K562 (cell line): ENCODE results near the gene TNIK.

ENCODE experiments used
- HDAC2 ChIP-seq: fragments of 450-650 bp; IDR thresholded peaks from 2 replicates; pipeline ENCODE4 v1.6.1; 2016; ENCODE audit warnings: mild to moderate bottlenecking
- HDAC6 ChIP-seq: IDR thresholded peaks from 2 replicates; pipeline ENCODE4 v1.6.1; 2012; ENCODE audit warnings: low read depth, mild to moderate bottlenecking, control low read depth, inconsistent platforms, low read length, moderate library complexity
- POLR2A ChIP-seq: fragments of 450-650 bp; conservative IDR thresholded peaks from 2 replicates; pipeline ENCODE4 v1.6.1; 2016
- RFX5 ChIP-seq: IDR thresholded peaks from 2 replicates; pipeline ENCODE4 v1.6.1; 2011; ENCODE audit warnings: low read depth, mild to moderate bottlenecking, improper control_type of control experiment, low read length
- TF ChIP-seq, protein P1 (sequence below), 2 experiments: fragments of 450-650 bp in 1 of 2; sonication (generic) in 1 of 2; formaldehyde crosslinking in 1 of 2; IDR thresholded peaks in 1 of 2; conservative IDR thresholded peaks in 1 of 2; 2 replicates each; pipeline versions ENCODE4 v1.6.1 to v1.8.1; 2016 to 2023; ENCODE audit warnings: mild to moderate bottlenecking in 2 of 2, moderate library complexity in 2 of 2, inconsistent platforms in 1 of 2, missing genetic modification reagents in 1 of 2
- TF ChIP-seq, protein P2 (sequence below), 3 experiments: fragments of 200-800 bp in 1 of 3; fragments of 250-450 bp in 1 of 3; fragments of 450-650 bp in 1 of 3; sonication (Bioruptor Pico) in 1 of 3; sonication (Bioruptor generic) in 1 of 3; formaldehyde crosslinking in 1 of 3; IDR thresholded peaks; 2 replicates each; pipeline versions ENCODE4 v1.6.1 to v1.8.0; 2016 to 2022; ENCODE audit warnings: mild to moderate bottlenecking in 2 of 3, missing genetic modification characterization in 2 of 3, missing compliant biosample characterization in 1 of 3, moderate library complexity in 1 of 3

DNA sequence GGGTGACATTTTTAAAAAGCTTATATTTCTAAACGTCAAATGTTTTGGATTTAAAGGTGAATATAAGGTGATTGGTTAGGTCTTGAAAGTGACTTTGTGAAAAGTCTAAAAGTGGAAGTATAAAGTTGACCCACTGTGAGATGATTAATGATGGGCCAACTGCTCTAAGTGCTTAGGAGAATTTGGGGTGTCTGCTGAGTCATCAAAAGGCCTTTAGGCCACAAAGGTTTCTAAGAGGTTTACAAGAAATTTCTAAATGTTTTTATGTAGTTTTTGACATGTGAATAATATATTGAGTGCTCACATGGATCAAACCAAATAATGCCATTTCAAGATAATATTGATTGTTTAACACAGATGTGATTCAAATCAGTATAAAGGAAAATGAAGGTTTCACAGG is 394.5 kb downstream of the TNIK start:
- TF ChIP-seq POLR2A = no peak
- TF ChIP-seq, protein P1, sequence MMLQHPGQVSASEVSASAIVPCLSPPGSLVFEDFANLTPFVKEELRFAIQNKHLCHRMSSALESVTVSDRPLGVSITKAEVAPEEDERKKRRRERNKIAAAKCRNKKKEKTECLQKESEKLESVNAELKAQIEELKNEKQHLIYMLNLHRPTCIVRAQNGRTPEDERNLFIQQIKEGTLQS (IDR thresholded peaks at IDR 0.05) = no peak
- TF ChIP-seq, protein P1 (CRISPR knock-in tag; conservative IDR thresholded peaks at IDR 0.05) = no peak
- no peak for TF ChIP-seq HDAC2
- no peak for TF ChIP-seq RFX5
- no peak for TF ChIP-seq HDAC6
- TF ChIP-seq, protein P2, sequence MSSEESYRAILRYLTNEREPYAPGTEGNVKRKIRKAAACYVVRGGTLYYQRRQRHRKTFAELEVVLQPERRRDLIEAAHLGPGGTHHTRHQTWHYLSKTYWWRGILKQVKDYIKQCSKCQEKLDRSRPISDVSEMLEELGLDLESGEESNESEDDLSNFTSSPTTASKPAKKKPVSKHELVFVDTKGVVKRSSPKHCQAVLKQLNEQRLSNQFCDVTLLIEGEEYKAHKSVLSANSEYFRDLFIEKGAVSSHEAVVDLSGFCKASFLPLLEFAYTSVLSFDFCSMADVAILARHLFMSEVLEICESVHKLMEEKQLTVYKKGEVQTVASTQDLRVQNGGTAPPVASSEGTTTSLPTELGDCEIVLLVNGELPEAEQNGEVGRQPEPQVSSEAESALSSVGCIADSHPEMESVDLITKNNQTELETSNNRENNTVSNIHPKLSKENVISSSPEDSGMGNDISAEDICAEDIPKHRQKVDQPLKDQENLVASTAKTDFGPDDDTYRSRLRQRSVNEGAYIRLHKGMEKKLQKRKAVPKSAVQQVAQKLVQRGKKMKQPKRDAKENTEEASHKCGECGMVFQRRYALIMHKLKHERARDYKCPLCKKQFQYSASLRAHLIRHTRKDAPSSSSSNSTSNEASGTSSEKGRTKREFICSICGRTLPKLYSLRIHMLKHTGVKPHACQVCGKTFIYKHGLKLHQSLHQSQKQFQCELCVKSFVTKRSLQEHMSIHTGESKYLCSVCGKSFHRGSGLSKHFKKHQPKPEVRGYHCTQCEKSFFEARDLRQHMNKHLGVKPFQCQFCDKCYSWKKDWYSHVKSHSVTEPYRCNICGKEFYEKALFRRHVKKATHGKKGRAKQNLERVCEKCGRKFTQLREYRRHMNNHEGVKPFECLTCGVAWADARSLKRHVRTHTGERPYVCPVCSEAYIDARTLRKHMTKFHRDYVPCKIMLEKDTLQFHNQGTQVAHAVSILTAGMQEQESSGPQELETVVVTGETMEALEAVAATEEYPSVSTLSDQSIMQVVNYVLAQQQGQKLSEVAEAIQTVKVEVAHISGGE (CRISPR knock-in tag; IDR thresholded peaks at IDR 0.05) = no peak
